SK-N-MC (cell line): ENCODE measurements around the gene THADA.

ENCODE experiments used
- EZH2 ChIP-seq: fragments of 200-600 bp; sonication (generic); IDR thresholded peaks from one replicate; pipeline ENCODE4 v1.6.1; 2017; ENCODE audit warnings: antibody characterized with exemption
- FOXP2 ChIP-seq: optimal IDR thresholded peaks from 2 replicates; pipeline ENCODE3; 2011; ENCODE audit warnings: mild to moderate bottlenecking, moderate library complexity; ENCODE audit not compliant: insufficient read depth; ENCODE audit errors: extremely low read length, control extremely low read depth
- POLR2AphosphoS5 ChIP-seq: IDR thresholded peaks from 2 replicates; pipeline ENCODE4 v1.6.1; 2012; ENCODE audit warnings: mild to moderate bottlenecking, low read depth, low read length, borderline replicate concordance

- TF ChIP-seq EZH2 = no peak
- TF ChIP-seq FOXP2 = no peak
- TF ChIP-seq POLR2AphosphoS5 = no peak
Measured at GRCh38 chr2:43475922-43476321, 119.9 kb downstream of the THADA start.
